Ectodermal cell (in vitro differentiated cells): ENCODE results near the gene OGDH.

Experiments used
- H3K27ac ChIP-seq: 2 replicates; pipeline ENCODE4 v1.7.0; 2013; ENCODE audit warnings: mild to moderate bottlenecking, low read depth, low read length; ENCODE audit not compliant: insufficient read depth, poor library complexity, severe bottlenecking
- H3K27me3 ChIP-seq: 2 replicates; pipeline ENCODE4 v1.7.0; 2013; ENCODE audit warnings: mild to moderate bottlenecking, low read length; ENCODE audit not compliant: insufficient read depth, control insufficient read depth, poor library complexity, severe bottlenecking
- H3K36me3 ChIP-seq: one replicate; pipeline ENCODE4 v1.7.0; 2013; ENCODE audit warnings: low read length; ENCODE audit not compliant: control insufficient read depth, insufficient read depth
- H3K4me1 ChIP-seq: one replicate; pipeline ENCODE4 v1.7.0; 2013; ENCODE audit warnings: low read length; ENCODE audit not compliant: control insufficient read depth, insufficient read depth
- H3K4me3 ChIP-seq: 2 replicates; pipeline ENCODE4 v1.7.0; 2013; ENCODE audit warnings: low read depth, low read length, control low read depth; ENCODE audit not compliant: insufficient read depth
- H3K9me3 ChIP-seq: 2 replicates; pipeline ENCODE4 v1.7.0; 2013; ENCODE audit warnings: mild to moderate bottlenecking, low read length, moderate library complexity; ENCODE audit not compliant: control insufficient read depth
- WGBS, 2 experiments: methylation state at CpG; one replicate each; pipeline ENCODE4 v1.1.7; 2013; ENCODE audit warnings: missing lambda C conversion rate in 2 of 2; 5-methylcytosine and 5-hydroxymethylcytosine counted together

OGDH gene

GRCh38 chr7:44618045-44618444 lies 11.6 kb downstream of the OGDH start:
- H3K27ac ChIP-seq = no peak overlapping the region
- 100% methylated on average over 1 of the region's 1 CpG for whole genome bisulfite sequencing, 2 experiments

GRCh38 chr7:44618753-44619152 lies 12.3 kb downstream of the OGDH start:
- no peaks in the 10 kb centered on the region for H3K4me1 ChIP-seq
- H3K27ac ChIP-seq = no peak overlapping the region
- H3K36me3 ChIP-seq = no peaks in the 10 kb centered on the region
- H3K4me3 ChIP-seq = no peak overlapping the region
- H3K27me3 ChIP-seq = no peaks in the 10 kb centered on the region
- WGBS, 2 experiments = 87 to 97% methylated on average over 3 of the region's 3 CpGs
- no peaks in the 10 kb centered on the region for H3K9me3 ChIP-seq

More at GRCh38 chr7:44618045-44618444, 11.6 kb downstream of the OGDH start:
- H3K27me3 ChIP-seq = no peaks in the 10 kb centered on the region
- H3K36me3 ChIP-seq = no peaks in the 10 kb centered on the region
- no peak overlapping the region for H3K4me3 ChIP-seq
- no peaks in the 10 kb centered on the region for H3K9me3 ChIP-seq
- no peaks in the 10 kb centered on the region for H3K4me1 ChIP-seq

GRCh38 chr7:44621034-44621749 lies 14.8 kb downstream of the OGDH start:
- H3K4me3 ChIP-seq = no peak overlapping the region
- no peaks in the 10 kb centered on the region for H3K9me3 ChIP-seq
- no peak overlapping the region for H3K27ac ChIP-seq
- no peaks in the 10 kb centered on the region for H3K27me3 ChIP-seq
- H3K36me3 ChIP-seq = peaks cover 7% of the 10 kb centered on the region
- no peaks in the 10 kb centered on the region for H3K4me1 ChIP-seq
- 93 to 95% methylated on average over 11 of the region's 11 CpGs for WGBS, 2 experiments

DNA sequence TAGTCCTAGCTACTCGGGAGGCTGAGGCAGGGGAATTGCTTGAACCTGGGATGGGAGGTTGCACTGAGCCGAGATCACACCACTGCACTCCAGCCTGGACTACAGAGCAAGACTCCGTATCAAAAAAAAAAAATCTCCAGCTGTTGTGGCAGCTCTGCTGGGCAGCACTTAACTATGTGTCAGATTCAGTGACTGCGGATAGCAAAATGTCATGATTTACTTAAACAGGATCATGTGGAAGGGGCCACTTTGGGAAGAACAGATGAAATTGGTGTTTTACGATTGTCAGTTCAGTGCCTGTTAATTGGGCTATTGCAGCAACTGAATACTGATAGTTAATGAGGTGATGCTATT lies 15.3 kb downstream of the OGDH start:
- no peaks in the 10 kb centered on the region for H3K9me3 ChIP-seq

GRCh38 chr7:44622342-44623151 lies 16.1 kb downstream of the OGDH start:
- 92 to 94% methylated on average over 5 of the region's 5 CpGs for WGBS, 2 experiments
- peaks cover 7% of the 10 kb centered on the region for H3K36me3 ChIP-seq
- no peaks in the 10 kb centered on the region for H3K27me3 ChIP-seq
- no peak overlapping the region for H3K4me3 ChIP-seq
- no peak overlapping the region for H3K27ac ChIP-seq
- no peaks in the 10 kb centered on the region for H3K4me1 ChIP-seq
- H3K9me3 ChIP-seq = no peaks in the 10 kb centered on the region

More for the DNA sequence above, 15.3 kb downstream of the OGDH start:
- 92 to 94% methylated on average over 5 of the region's 5 CpGs for WGBS, 2 experiments
- no peak overlapping the region for H3K27ac ChIP-seq
- H3K27me3 ChIP-seq = no peaks in the 10 kb centered on the region
- no peak overlapping the region for H3K4me3 ChIP-seq
- no peaks in the 10 kb centered on the region for H3K4me1 ChIP-seq
- H3K36me3 ChIP-seq = peaks cover 7% of the 10 kb centered on the region

DNA sequence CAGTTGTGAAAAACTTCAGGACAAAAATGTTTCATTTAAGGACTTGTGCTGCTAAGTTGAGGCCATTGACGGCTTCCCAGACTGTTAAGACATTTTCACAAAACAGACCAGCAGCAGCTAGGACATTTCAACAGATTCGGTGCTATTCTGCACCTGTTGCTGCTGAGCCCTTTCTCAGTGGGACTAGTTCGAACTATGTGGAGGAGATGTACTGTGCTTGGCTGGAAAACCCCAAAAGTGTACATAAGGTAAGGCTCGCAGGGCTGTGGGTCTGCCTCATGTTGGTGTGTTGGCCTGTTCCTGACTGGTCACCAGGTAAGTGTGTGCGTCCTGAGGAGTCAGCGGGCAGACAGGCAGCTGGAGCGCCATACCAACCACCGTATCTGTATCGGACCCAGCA lies 17.9 kb downstream of the OGDH start:
- Histone ChIP-seq H3K27me3 (no peaks in the 10 kb centered on the region), H3K9me3 (no peaks in the 10 kb centered on the region), H3K27ac (no peak overlapping the region), H3K4me1 (no peaks in the 10 kb centered on the region), H3K4me3 (no peak overlapping the region), H3K36me3 (peaks cover 7% of the 10 kb centered on the region)
- WGBS, 2 experiments = 95 to 96% methylated on average over 9 of the region's 9 CpGs

DNA sequence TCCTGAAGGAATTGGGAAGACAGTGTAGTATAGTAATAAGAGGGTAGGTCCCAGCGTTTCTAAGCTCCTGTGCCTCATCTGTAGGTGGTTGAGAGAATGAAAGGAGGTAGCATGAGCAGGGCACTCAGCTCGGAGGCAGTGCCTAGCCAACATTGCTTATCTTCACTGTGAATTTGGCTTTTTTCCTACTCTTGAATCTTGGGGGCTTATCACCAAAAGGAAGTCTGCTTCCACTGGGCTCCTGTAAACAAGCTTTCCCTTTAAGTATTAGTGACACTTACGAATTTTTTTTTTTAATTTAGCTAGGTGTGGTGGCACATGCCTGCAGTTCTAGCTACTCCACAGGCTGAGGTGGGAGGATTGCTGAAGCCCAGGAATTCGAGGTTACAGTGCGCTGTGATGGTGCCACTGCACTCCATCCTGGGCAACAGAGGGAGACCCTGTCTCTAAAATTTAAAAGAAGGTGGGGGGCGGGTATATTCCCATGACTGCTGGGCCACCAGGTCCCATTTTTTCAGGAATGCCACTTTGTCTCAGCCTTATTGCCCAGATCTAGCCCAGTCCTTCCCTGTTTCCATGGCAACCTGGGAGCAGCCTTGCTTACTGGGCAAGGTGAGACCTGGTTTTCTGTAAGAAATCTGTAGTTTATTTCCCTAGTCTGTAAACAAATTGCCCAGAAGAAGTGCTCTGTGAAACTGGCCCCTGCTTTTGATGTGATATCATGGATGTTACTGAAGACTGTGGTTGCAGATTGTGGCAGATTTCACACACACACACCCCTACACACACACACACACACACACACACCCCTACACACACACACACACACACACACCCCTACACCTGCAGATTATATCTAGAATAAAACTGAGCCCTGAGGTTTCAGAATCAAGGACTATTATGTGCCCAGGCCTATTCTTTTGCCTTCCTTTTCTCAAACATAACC lies 19.4 kb downstream of the OGDH start:
- Histone ChIP-seq H3K36me3 (peaks cover 7% of the 10 kb centered on the region), H3K4me1 (no peaks in the 10 kb centered on the region), H3K4me3 (no peak overlapping the region), H3K27me3 (no peaks in the 10 kb centered on the region), H3K9me3 (no peaks in the 10 kb centered on the region), H3K27ac (no peak overlapping the region)
- 82 to 92% methylated on average over 6 of the region's 6 CpGs for WGBS, 2 experiments

DNA sequence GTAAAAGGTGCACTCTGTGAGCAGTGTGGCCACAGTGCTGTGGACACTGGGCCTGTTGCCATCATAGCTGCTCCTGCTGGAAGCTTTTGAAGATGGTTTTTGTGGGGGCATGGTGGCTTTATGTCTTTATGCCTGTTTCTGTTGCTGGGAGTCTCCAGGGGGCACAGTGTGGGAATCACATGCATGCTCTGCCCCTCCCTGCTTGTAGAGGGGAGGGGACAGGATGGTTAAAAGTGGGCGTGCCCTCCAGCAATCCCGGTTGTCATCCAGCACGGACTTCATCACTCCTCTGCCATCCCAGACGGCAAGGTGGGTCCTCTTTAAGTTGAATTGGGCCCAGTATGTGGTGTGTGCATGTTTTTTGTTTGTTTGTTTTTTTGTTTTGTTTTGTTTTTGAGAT lies 20.2 kb downstream of the OGDH start:
- Histone ChIP-seq H3K4me3 (no peak overlapping the region), H3K27me3 (no peaks in the 10 kb centered on the region), H3K27ac (no peak overlapping the region), H3K4me1 (peaks cover 7% of the 10 kb centered on the region), H3K9me3 (no peaks in the 10 kb centered on the region), H3K36me3 (peaks cover 7% of the 10 kb centered on the region)
- 82 to 84% methylated on average over 4 of the region's 4 CpGs for WGBS, 2 experiments

DNA sequence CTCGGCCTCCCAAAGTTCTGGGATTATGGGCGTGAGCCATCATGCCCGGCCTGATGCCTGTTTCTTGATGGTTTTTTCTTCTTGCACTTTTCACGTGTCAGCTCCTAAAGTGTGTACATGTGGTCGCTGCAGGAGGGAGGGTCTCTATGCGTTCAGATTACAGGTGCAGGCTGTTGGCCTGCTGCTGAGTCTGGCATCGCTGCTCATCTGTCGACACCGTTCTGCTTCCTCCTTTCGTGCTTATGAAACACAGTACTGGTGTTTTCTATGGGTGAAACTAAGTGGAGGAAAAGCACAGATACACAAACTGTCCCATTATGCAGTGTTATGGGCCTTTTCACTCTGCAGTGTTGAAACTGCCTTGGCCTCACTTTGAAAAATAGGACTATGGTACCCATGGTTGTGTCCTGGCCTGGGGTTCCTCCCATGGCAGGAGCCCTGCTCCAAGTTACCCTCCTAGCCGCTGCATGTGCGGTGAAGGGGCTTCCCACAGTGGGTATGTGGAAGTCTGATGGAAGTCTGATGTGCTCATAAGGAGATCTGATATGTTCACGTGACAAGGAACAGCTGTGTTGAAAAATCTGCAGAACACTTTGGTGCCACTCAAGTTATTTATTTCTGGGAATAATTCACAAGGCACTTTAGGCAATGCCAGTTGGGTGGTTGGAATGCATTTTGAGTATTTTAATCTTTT lies 23.5 kb downstream of the OGDH start:
- Histone ChIP-seq H3K36me3 (peaks cover under 1% of the 10 kb centered on the region), H3K9me3 (no peaks in the 10 kb centered on the region), H3K4me1 (peaks cover 7% of the 10 kb centered on the region), H3K27ac (no peak overlapping the region), H3K27me3 (no peaks in the 10 kb centered on the region), H3K4me3 (no peak overlapping the region)
- WGBS, 2 experiments = 88% methylated on average over 13 of the region's 13 CpGs
